ENCODE data around the gene LHX3. TPM values are rescaled to one million over a fixed set of nuclear protein-coding genes. Genes with fewer than 3 reads are reported as not detected.

The LHX3 gene
- total and polyA plus RNA-seq, 11 donors = not detected

DNA sequence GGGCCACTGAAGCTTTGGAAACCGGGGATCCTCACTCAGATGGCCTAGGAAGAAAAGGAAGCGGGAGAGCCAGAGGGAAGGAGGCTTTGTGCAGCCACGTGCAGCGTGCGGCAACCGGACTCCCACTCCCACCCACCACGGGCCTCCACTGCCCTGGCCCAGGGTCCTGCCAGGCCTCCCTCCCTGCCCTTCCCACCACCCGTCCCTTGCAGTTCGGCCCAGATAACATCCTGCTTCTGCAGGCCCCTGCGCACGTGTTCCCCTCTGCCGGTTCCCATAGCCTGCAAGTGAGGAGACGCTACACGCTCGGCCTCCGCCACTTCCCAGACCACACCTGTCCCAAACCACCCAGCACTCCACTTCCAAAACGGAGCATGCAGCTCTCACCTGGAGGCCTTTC, 4.3 kb upstream of the LHX3 start:
- Histone ChIP-seq H3K4me1 (peaks cover 0 to 8% (median 0%) of the 10 kb centered on the region in 12 donors), H3K27me3 (peaks cover 5 to 13% (median 10%) of the 10 kb centered on the region in 9 donors), H3K4me3 (no peak overlapping the region), H3K36me3 (peaks cover 0 to 47% (median 36%) of the 10 kb centered on the region in 9 donors), H3K9me3 (peaks cover 0 to 7% (median 0%) of the 10 kb centered on the region in 12 donors), H3K27ac (no peak overlapping the region)
- DNase-seq (no peak), ATAC-seq (no peak)
- intact Hi-C loops (cut with DNase I) = no loop called here
- TF ChIP-seq CTCF (IDR thresholded peaks at IDR 0.05) = no peak
- 93 to 97% (median 94%) methylated on average over 17 of the region's 17 CpGs for WGBS, 4 donors

DNA sequence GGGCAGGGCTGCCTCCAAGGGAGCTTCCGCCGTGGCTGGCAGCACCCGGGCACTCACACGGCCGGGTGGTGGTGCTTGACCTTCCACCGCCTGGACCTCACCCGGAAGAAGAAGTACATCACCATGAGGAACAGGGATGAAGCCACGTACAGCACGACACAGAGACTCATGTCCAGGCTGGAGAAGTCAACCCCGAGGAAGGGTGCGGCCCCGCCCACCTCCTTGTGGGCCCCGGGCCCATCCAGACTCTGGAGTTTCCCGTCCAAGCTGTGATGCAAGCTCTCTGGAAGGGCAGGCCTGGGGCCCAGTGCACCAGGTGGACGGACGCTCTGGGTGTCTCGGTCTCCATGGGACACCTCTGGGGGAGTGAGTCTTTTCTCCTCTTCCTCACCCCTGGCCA, 3.7 kb upstream of the LHX3 start:
- H3K27ac ChIP-seq = no peak overlapping the region
- 80 to 92% (median 85%) methylated on average over 7 to 17 of the region's 17 CpGs for WGBS, 4 donors
- H3K9me3 ChIP-seq = peaks cover 0 to 1% (median 0%) of the 10 kb centered on the region in 12 donors
- no peak overlapping the region for H3K4me3 ChIP-seq
- no peak for TF ChIP-seq POLR2A (IDR thresholded peaks at IDR 0.05)
- no peak for TF ChIP-seq CTCF (IDR thresholded peaks at IDR 0.05)
- H3K4me1 ChIP-seq = peaks cover 0 to 8% (median 0%) of the 10 kb centered on the region in 12 donors
- intact Hi-C loops (cut with DNase I) = no loop called here
- peaks cover 10 to 19% (median 15%) of the 10 kb centered on the region in 9 donors for H3K27me3 ChIP-seq
- peaks cover 0 to 43% (median 31%) of the 10 kb centered on the region in 9 donors for H3K36me3 ChIP-seq
- ATAC-seq (peak in 1 of 4 donors; percentile 43), DNase-seq (no peak)

- peaks cover 0 to 36% (median 25%) of the 10 kb centered on the region in 9 donors for H3K36me3 ChIP-seq
- DNase-seq (no peak), ATAC-seq (no peak)
- TF ChIP-seq CTCF (IDR thresholded peaks at IDR 0.05) = no peak
- no peak for TF ChIP-seq POLR2A (IDR thresholded peaks at IDR 0.05)
- peaks cover 0 to 8% (median 0%) of the 10 kb centered on the region in 12 donors for H3K4me1 ChIP-seq
- H3K27ac ChIP-seq = no peak overlapping the region
- intact Hi-C loops (cut with DNase I) = no loop called here
- WGBS, 4 donors = 81 to 83% (median 83%) methylated on average over 9 of the region's 9 CpGs
- H3K9me3 ChIP-seq = no peaks in the 10 kb centered on the region
- no peak overlapping the region for H3K4me3 ChIP-seq
- H3K27me3 ChIP-seq = peaks cover 17 to 28% (median 24%) of the 10 kb centered on the region in 9 donors
Observed at GRCh38 chr9:136207616-136208015, 2.7 kb upstream of the LHX3 start.

GRCh38 chr9:136206602-136207275, 1.8 kb upstream of the LHX3 start:
- peaks cover 26 to 37% (median 32%) of the 10 kb centered on the region in 9 donors for H3K27me3 ChIP-seq
- no peak overlapping the region for H3K4me3 ChIP-seq
- DNase-seq (no peak), ATAC-seq (no peak)
- intact Hi-C loops (cut with DNase I) = no loop called here
- WGBS, 4 donors = 80 to 90% (median 84%) methylated on average over 16 of the region's 16 CpGs
- H3K4me1 ChIP-seq = peaks cover 0 to 8% (median 0%) of the 10 kb centered on the region in 12 donors
- H3K36me3 ChIP-seq = peaks cover 0 to 28% (median 18%) of the 10 kb centered on the region in 9 donors
- no peak overlapping the region for H3K27ac ChIP-seq
- no peak for TF ChIP-seq POLR2A (IDR thresholded peaks at IDR 0.05)
- TF ChIP-seq CTCF (IDR thresholded peaks at IDR 0.05) = no peak
- H3K9me3 ChIP-seq = no peaks in the 10 kb centered on the region
